SKM-1 (cell line): ENCODE results near the gene DLG2.

ENCODE experiments used
- DNase-seq: peaks from one replicate; lab custom pipeline; 2025; ENCODE audit not compliant: unreplicated experiment; lab: John Stamatoyannopoulos, UW

Gene DLG2

GRCh38 chr11:84590106-84590505 lies 1037.0 kb downstream of the DLG2 start:
- DNase-seq = no peak

DNA sequence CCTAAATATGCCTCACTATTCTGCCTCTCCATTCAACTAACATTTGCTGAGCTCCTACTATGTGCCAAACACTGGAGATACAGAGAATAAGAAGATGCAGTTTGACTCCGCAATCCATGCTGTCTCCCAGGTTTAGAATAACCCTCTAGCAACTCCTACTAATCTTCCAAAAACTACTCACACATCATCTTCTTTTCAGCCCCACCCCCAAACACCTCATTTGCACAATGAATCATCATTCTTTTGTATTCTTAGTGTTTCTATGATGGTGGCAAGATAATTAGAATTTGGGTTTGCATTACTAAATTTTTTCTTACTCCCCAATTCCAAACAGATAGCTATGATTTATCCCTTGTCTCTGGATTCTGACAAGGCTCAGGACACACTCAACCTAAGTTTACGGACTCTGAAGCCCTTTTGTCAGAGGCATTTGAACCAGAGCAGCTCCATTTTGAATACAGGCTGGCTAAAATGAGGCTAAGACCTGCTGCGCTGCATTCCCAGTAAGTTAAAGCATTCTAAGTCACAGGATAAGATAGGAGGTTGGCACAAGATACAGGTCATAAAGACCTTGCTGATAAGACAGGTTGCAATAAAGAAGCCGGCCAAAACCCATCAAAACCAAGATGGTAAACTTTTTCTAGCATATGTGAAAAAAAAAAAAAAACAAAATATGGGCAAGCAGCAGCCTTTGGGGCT lies 1038.9 kb downstream of the DLG2 start:
- no peak for DNase-seq

DNA sequence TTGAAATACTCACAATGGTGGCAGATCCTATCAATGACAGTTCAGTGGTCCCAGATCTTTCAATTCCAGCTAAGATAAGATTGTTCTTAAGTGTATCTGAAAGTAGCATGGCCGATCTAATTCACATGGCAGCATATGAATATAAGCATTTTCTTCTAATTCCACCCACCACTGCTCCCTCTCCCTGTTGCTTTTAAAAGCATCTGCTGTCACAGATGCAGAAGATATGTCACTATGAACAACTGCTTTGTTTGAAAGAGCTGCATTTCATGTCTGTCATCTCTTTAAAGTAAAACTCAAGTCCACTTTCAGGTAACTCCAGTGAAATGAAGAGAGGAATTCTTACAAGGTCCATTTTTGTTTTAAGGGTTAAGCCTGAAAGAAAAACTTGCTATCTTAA lies 1044.0 kb downstream of the DLG2 start:
- DNase-seq = no peak

DNA sequence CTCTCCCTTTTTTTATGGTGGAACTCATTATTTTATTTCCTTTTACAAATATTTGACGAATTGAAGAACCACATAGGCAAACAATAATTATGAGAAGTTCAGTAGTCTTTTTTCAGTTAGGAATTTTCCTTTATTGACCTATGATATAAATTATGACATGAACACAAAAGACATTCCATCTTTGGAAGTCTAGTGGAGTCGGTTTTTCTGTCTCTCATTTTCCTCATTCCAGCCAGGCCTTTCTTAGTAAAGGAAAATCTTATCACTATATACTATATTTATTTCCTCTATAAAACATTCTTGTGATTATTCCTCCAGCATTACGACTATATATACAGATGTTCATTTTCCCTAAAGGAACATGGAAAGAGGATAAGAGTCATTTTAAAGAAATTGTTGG lies 1046.1 kb downstream of the DLG2 start:
- no peak for DNase-seq

DNA sequence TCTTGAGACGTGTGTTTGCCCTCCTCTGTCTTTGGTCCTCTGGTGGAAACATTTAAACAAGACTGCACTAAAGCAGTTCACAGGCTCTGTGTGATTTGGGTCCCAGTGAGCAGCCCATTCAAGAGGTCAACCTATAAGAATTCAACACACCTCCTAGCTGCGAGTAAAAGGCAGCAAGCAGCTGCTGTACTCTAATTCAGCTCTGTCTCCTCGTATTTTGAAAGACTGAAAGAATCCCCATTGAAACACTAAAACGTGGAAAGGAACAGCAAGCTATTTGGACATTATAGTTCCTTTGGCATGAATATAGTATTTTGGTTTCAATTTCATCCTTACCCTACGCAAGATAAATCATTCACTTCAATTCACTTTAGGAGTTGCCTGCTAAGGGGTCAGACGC lies 1046.7 kb downstream of the DLG2 start:
- DNase-seq = no peak

DNA sequence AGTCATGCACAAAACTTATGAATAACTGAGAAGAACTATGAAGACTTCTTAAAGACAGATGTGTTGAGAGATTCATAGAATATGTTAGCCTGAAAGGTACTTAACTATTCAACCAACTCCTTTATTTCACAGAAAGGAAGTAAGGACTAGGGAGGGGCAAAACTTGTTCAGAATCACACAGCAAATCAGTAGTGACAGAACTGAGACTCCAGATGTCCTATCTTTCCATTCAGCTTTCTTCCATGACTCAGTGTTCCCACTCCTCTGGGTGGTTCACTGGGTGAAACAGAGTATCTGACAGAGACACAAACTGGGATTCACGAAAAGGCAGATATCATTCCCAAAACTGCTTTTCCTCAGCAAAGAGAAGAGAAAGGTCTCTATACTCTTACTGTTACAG lies 1053.3 kb downstream of the DLG2 start:
- DNase-seq = no peak

DNA sequence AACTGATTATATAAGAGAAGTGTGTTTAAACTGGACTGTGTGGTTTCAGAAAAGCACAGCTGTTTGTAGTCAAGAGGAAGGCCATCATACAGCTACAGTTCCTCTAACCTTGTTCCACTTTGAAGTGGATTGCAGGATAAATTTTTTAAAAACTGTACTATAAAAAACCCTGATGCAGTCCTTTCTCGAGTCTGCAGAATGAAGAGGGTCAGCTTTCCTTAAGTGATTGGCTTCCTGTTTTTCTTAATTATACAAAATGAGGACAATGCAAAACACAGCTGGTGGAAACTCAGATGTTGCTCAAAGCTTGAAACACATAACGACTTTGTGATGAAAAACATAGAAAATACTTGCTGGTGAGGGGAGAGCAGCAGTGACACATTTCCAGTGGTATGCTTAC lies 1060.5 kb downstream of the DLG2 start:
- DNase-seq = no peak

GRCh38 chr11:84564867-84565184 lies 1062.3 kb downstream of the DLG2 start:
- no peak for DNase-seq

DNA sequence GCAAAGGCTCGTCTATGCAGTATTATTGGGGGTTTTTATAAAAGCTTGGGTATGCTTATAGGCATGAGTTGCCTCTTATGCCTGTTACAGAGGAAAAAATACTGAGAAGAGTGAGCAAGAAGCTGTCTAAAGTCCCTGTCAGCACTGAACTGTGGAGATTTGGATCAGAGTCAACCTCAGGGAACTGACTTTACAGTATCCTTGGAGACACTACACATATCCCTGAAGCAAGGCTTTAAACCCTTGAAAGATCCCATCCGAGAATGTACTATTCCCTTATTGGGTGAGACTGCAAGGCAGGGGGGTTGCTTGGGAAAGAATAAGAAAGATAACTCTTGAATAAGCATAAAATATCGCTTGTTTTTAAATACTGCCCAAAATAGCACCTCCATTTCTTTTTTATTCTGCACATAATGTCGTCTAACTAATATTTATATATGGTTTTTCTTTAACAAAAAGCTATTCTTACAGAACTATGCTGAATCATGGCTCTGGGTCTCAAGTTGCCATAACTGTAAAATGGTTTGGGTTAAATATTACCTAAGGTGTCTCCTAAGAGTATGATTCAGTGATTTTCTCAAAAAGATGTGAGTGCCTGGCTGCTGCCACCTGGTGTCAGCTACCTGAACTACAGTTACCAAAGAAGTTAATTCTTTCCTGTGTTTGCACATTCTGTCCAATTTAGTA lies 1062.8 kb downstream of the DLG2 start:
- DNase-seq = peak; percentile 20

- no peak for DNase-seq
These were observed 1063.8 kb downstream of the DLG2 start for GRCh38 chr11:84563356-84563755.

DNA sequence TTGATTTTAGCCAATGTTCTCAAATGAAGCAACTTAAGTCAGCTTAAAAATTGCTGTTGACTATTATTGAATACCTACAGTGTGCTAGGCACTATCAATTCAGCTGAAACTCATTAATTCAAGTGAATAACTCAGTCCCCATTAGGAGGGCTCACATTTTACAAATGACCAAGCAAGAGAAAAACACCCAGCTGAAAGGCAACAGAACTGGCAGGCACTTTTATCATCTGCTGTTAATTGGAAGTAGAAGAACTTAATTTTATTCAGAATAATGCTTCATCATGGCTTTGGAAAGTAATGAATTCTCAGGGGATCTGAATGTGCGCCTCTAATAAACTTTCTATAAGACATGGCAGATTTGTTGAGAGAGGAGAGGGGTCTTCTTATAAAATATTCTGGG lies 1066.9 kb downstream of the DLG2 start:
- no peak for DNase-seq

DNA sequence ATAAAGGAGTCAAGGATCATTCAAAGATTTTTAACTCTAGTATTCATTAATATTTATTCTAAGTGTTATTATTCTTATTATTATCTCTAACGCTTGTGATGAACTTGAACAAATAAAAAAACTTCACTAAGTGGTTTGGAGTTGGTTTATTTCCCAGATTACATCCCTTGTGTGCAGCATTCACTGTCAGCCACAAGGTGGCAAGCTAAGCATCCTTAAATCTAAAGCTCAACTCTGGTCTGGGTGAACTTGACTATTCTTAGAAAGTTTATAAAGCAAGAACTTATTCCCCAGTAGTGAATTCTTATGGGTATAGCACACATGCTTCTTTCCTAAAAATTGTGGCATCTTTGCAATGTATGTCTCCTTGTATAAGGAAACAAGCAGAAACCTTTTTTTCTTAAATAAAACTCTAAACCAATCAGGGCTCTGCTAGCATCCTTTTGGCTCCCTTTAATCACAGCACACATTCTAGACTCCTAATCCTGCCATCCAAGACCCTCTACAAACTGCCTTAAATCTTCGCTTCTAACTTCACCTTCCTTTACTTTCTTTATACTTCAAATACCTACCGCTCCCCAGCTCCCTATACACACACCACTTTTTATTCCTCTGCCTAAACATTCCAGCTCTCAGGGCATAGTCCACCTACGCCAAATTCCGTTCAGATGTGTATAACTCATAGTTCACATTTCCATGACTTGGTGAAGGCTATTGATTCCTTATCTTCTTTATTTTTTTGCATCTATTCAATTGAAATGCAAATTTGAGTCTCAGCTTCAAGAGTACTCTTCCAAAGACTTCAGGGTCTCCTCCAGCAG lies 1068.8 kb downstream of the DLG2 start:
- peak; percentile 22 for DNase-seq

DNA sequence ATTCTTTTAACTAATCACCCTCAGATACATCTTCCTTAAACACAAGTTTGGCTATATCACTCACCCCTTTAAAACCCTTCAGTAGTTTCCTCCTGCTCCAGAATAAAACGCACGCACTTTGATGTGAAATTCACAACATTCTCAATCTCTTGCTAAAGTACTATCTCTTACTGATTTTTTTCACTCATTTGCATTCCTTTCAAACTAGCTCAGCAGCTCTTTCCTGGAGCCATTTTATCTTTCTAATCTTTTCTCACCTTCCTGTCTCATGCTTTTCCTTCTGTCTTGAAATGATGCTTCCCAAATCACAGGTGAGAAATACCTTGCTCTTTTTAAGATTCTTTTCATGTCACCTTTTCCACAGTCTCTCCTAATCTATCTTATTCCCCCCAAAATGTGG lies 1074.4 kb downstream of the DLG2 start:
- DNase-seq = no peak

DNA sequence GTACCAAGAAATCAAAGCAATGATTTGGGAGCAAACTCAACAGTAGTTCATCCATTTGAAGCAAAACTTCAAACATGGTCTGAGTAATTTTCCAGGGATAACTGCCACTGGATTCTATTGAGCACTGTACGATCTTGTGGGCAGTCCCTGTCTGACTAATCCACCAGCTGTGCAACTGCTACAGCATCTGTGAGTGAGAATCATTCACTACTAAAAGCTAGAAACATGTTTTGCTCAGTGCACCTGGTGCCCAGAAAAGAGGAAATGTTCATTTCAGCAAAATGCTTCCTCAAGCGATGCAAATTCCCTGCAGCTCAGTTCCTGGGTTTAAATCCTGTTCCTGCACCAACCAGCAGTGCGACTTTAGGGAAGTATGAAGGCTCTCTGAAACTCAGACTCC lies 1077.9 kb downstream of the DLG2 start:
- DNase-seq = no peak

DNA sequence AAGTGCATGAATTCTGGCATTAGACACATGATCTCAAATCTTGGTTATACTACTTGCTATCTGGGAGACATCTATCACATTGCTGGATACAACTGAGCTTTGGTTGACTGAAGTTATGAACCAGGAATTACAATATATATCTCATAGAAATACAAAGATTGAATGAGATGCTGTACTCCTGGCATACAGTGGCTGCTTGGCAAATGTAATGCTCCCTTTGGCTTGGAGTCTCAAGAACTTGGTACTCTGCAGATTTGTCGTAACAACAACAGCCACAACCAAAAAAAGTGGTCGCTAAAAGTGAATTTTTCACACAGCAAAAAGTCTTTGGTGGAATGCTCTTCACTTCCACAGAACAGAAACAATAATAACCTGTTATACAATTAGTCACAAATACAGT lies 1082.6 kb downstream of the DLG2 start:
- DNase-seq = no peak

DNA sequence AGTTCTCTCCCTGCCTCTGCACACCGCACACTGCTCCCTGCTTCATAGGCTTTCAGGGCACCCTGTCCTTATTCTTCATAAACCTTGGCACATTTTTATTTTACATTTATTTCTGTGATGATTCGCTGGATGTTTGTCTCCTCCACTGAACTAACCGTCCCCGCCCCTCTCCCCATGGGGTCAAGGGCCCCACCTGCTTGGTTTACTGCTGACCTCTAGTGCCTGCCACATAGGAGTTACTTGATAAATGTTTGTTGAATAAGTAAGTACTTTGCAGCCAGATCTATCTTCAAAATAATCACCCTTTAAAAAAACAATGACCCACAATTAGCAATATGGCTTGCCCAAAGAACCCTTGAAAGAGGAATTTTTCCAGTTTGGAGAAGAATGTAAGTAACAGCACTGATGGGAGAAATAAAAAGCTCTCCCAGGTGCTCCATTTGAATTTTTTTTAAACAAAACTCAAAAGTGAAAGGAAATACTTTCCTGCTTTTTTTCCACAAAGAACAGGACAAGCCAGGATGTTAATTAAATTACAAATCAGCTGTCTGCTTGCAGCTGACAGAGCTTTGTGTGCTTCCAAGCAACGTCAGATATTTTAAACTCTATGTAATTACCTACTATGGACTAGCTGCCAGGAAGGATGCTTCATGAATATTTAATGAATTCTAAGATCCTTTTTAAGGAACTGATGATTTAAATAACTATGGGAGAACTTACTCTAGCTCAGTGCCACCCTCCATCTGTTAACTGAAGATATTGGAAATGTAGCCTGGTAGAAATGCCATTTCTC lies 1083.6 kb downstream of the DLG2 start:
- no peak for DNase-seq

GRCh38 chr11:84541731-84542340 lies 1085.3 kb downstream of the DLG2 start:
- DNase-seq = no peak

- DNase-seq = no peak
These were observed 1090.7 kb downstream of the DLG2 start for GRCh38 chr11:84536456-84536855.

DNA sequence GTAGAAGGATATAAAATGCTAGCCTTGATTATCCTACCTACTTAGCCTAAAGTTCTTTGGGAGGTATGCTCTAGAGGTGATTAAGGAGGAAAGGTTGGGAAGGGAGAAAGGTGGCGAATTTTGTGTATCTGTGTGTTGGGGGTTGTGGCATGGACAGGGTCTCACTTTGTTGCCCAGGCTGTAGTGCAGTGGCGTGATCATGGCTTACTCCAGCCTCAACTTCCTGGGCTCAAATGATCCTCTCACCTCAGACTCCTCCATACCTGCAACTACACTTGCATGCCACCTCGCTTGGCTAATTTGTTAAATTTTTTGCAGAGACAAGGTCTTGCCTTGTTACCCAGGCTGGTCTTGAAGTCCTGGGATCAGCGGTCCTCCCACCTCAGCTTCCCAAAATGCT lies 1094.8 kb downstream of the DLG2 start:
- no peak for DNase-seq

DNA sequence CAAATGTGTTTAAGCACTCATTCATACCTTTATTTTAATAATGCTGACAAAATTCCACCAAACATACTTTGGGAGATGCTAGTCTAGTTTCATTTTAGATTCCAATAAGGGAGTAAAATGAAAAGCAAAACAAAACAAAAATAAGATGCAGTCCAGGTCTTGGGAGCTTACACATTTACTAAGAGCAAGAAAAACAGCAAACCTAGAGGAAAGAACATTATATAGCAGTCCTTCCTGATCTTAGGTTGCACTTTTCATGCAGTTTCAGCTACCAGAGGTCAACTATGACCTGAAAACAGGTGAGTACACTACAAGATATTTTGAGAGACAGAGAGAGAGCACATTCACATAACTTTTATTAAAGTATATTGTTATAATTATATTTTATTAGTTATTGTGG lies 1100.9 kb downstream of the DLG2 start:
- no peak for DNase-seq

- no peak for DNase-seq
These were observed 1102.6 kb downstream of the DLG2 start for GRCh38 chr11:84524422-84525051.
